HepG2 (cell line): Measurements from ENCODE around the gene ICAM2.

Experiments used
- ELF1 ChIP-seq: sonication (generic); formaldehyde crosslinking; IDR thresholded peaks from 2 replicates; pipeline ENCODE4 v1.4.0; 2020; ENCODE audit warnings: missing genetic modification reagents
- JUNB ChIP-seq: sonication (generic); formaldehyde crosslinking; IDR thresholded peaks from 2 replicates; pipeline ENCODE4 v1.8.0; 2022; ENCODE audit warnings: missing genetic modification reagents, mild to moderate bottlenecking, borderline replicate concordance
- KDM1A ChIP-seq: IDR thresholded peaks from 2 replicates; pipeline ENCODE4 v1.6.1; 2016; ENCODE audit warnings: missing compliant biosample characterization
- MXI1 ChIP-seq: IDR thresholded peaks from 3 replicates; pipeline ENCODE4 v1.6.1; 2012; ENCODE audit warnings: low read depth, low read length, inconsistent platforms, borderline replicate concordance
- POLR2AphosphoS2 ChIP-seq: IDR thresholded peaks from 2 replicates; pipeline ENCODE4 v1.6.1; 2011; ENCODE audit warnings: low read depth, low read length, improper control_type of control experiment
- ZBTB7A ChIP-seq: sonication (generic); formaldehyde crosslinking; IDR thresholded peaks from 2 replicates; pipeline ENCODE4 v1.8.0; 2022; ENCODE audit warnings: mild to moderate bottlenecking, missing genetic modification reagents
- ZNF460 ChIP-seq: sonication (generic); formaldehyde crosslinking; IDR thresholded peaks from 2 replicates; pipeline ENCODE4 v1.5.1; 2020; ENCODE audit warnings: missing genetic modification reagents, mild to moderate bottlenecking, borderline replicate concordance
- ZNF484 ChIP-seq: sonication (generic); formaldehyde crosslinking; IDR thresholded peaks from 2 replicates; pipeline ENCODE4 v1.5.1; 2020; ENCODE audit warnings: mild to moderate bottlenecking, low read depth, missing genetic modification reagents, borderline replicate concordance

DNA sequence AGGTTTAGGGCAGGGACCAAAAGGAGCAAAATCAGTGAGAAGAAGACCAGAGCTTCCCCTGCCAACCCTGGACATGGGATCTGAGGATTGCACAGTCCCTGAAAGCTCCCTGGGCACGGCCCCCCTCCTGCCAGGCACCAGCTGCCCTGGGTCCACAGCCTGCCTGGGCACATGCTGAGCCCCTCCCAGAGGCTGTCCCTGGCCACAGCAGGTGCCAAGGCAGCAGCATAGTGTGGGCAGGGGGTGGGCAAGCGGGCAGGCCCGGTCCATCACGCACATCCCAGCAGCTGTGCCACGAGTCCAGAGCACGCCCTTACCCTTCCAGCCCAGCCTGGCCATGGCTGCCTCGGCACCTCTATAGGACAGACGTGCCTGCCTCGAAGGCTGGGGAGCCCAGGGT is 60.4 kb downstream of the ICAM2 start:
- TF ChIP-seq KDM1A (CRISPR knock-in tag): no peak
- TF ChIP-seq POLR2AphosphoS2: no peak
- no peak for TF ChIP-seq ZNF484 (CRISPR knock-in tag)
- no peak for TF ChIP-seq MXI1
- no peak for TF ChIP-seq ZNF460
- no peak for TF ChIP-seq ELF1 (CRISPR knock-in tag)
- TF ChIP-seq ZBTB7A (CRISPR knock-in tag): no peak
- no peak for TF ChIP-seq JUNB (CRISPR knock-in tag)
